IMR-90 (cell line): ENCODE data around the gene GARIN5A. TPM values are rescaled to one million over a fixed set of nuclear protein-coding genes. Genes with fewer than 3 reads are reported as not detected.
"Not testable (repeated sequence)": the region's sequence is repeated elsewhere in the genome, so short reads cannot be mapped to it uniquely, and the experiment has no call there.

Experiments used
- ATAC-seq: fragments of 200-7000 bp; cut with Tn5 transposase; 2 replicates; pipeline ENCODE4 v1.9.1; 2020; ENCODE audit warnings: low read depth, mild to moderate bottlenecking, moderate library complexity
- BruUV-seq: library from RNA; stranded (reverse); fragments of 400-500 nt; replicated peaks from 2 replicates; lab custom pipeline; 2021; lab: Mats Ljungman, UMichigan
- CTCF ChIA-PET: fragments of 300-600 bp; formaldehyde crosslinking; extraction: SDS; loops from one replicate; lab custom pipeline; 2021; ENCODE audit warnings: antibody characterized with exemption; lab: Yijun Ruan, JAX
- POLR2A ChIA-PET: fragments of 300-600 bp; sonication (Branson Sonifier 250); formaldehyde crosslinking; loops from one replicate; lab custom pipeline; 2022; ENCODE audit warnings: antibody characterized with exemption; ENCODE audit not compliant: unreplicated experiment; lab: Charles Lee
- DNase-seq: peaks from one replicate; pipeline ENCODE4 v3.0.0; 2013
- H2AFZ ChIP-seq: replicated peaks from 2 replicates; pipeline ENCODE3; 2013; ENCODE audit warnings: low read length, mild to moderate bottlenecking; ENCODE audit not compliant: poor library complexity
- H2AK5ac ChIP-seq: 2 replicates; pipeline ENCODE4 v1.6.1; 2013; ENCODE audit warnings: low read depth, low read length, inconsistent platforms
- H2AK9ac ChIP-seq: replicated peaks from 2 replicates; pipeline ENCODE3; 2013; ENCODE audit warnings: mild to moderate bottlenecking, low read depth, low read length, moderate library complexity; ENCODE audit not compliant: poor library complexity
- H2BK120ac ChIP-seq: 2 replicates; pipeline ENCODE4 v1.6.1; 2013; ENCODE audit warnings: low read depth, low read length, inconsistent platforms
- H2BK15ac ChIP-seq: 3 replicates; pipeline ENCODE4 v1.6.1; 2013; ENCODE audit warnings: low read depth, low read length, inconsistent platforms
- H2BK20ac ChIP-seq: 2 replicates; pipeline ENCODE4 v1.6.1; 2013; ENCODE audit warnings: low read depth, mild to moderate bottlenecking, inconsistent platforms, low read length, moderate library complexity
- H2BK5ac ChIP-seq: 2 replicates; pipeline ENCODE4 v1.6.1; 2013; ENCODE audit warnings: mild to moderate bottlenecking, low read depth, low read length, inconsistent platforms; ENCODE audit not compliant: poor library complexity, severe bottlenecking
- H3K14ac ChIP-seq: replicated peaks from 2 replicates; pipeline ENCODE4 v1.6.1; 2013; ENCODE audit warnings: low read depth, low read length, inconsistent platforms
- H3K18ac ChIP-seq: 2 replicates; pipeline ENCODE4 v1.6.1; 2013; ENCODE audit warnings: low read depth, low read length, control low read depth
- H3K23ac ChIP-seq: 2 replicates; pipeline ENCODE4 v1.6.1; 2013; ENCODE audit warnings: low read depth, low read length, inconsistent platforms
- H3K27ac ChIP-seq: 2 replicates; pipeline ENCODE4 v1.5.1; 2013; ENCODE audit warnings: mild to moderate bottlenecking, control low read depth, low read length; ENCODE audit not compliant: insufficient read depth
- H3K27me3 ChIP-seq: 2 replicates; pipeline ENCODE4 v1.6.1; 2013; ENCODE audit warnings: low read length; ENCODE audit not compliant: control insufficient read depth, insufficient read depth
- H3K36me3 ChIP-seq: 2 replicates; pipeline ENCODE4 v1.6.1; 2013; ENCODE audit warnings: low read length, mixed read lengths; ENCODE audit not compliant: control insufficient read depth, insufficient read depth
- H3K4ac ChIP-seq: 2 replicates; pipeline ENCODE4 v1.6.1; 2013; ENCODE audit warnings: low read depth, low read length, inconsistent platforms
- H3K4me1 ChIP-seq: 2 replicates; pipeline ENCODE4 v1.6.1; 2013; ENCODE audit warnings: low read length, mixed read lengths; ENCODE audit not compliant: control insufficient read depth, insufficient read depth
- H3K4me2 ChIP-seq: 2 replicates; pipeline ENCODE4 v1.6.1; 2013; ENCODE audit warnings: low read depth, mild to moderate bottlenecking, control low read depth, low read length, moderate library complexity
- H3K4me3 ChIP-seq: 2 replicates; pipeline ENCODE4 v1.5.1; 2013; ENCODE audit warnings: low read depth, mild to moderate bottlenecking, control low read depth, low read length, moderate library complexity; ENCODE audit not compliant: insufficient read depth
- H3K56ac ChIP-seq: 2 replicates; pipeline ENCODE4 v1.6.1; 2013; ENCODE audit warnings: low read length, inconsistent platforms; ENCODE audit not compliant: insufficient read depth; ENCODE audit errors: extremely low read depth
- H3K79me1 ChIP-seq, 2 experiments: 2 replicates each; pipeline ENCODE4 v1.6.1; 2013; ENCODE audit warnings: low read length in 2 of 2, inconsistent platforms in 1 of 2, low read depth in 1 of 2
- H3K9ac ChIP-seq: 2 replicates; pipeline ENCODE4 v1.6.1; 2013; ENCODE audit warnings: low read depth, low read length, control low read depth
- H3K9me1 ChIP-seq: 2 replicates; pipeline ENCODE4 v1.6.1; 2013; ENCODE audit warnings: low read length, inconsistent platforms; ENCODE audit not compliant: insufficient read depth
- H3K9me3 ChIP-seq: 2 replicates; pipeline ENCODE4 v1.6.1; 2013; ENCODE audit warnings: low read length; ENCODE audit not compliant: control insufficient read depth, insufficient read depth
- H4K20me1 ChIP-seq: 2 replicates; pipeline ENCODE4 v1.6.1; 2013; ENCODE audit warnings: low read length, inconsistent platforms; ENCODE audit not compliant: insufficient read depth
- H4K5ac ChIP-seq: 2 replicates; pipeline ENCODE4 v1.6.1; 2013; ENCODE audit warnings: mild to moderate bottlenecking, low read depth, low read length, control low read depth
- H4K8ac ChIP-seq, 2 experiments: 2 replicates each; pipeline ENCODE4 v1.6.1; 2013; ENCODE audit warnings: low read depth in 2 of 2, low read length in 2 of 2, control low read depth in 1 of 2, inconsistent platforms in 1 of 2
- H4K91ac ChIP-seq: 2 replicates; pipeline ENCODE4 v1.6.1; 2013; ENCODE audit warnings: low read depth, low read length, inconsistent platforms; ENCODE audit not compliant: insufficient read depth
- WGBS, 2 experiments: methylation state at CpG; one replicate each; pipeline versions ENCODE4 v1.1.5 to v1.1.7; 2013; ENCODE audit warnings: missing lambda C conversion rate in 2 of 2; ENCODE audit not compliant: insufficient read length in 1 of 2; ENCODE audit errors: extremely low coverage in 2 of 2; 5-methylcytosine and 5-hydroxymethylcytosine counted together
- dilution Hi-C: fragments of 300-500 bp; cut with HindIII; formaldehyde crosslinking; loops from one replicate; pipeline ENCODE4 v1.14.3; 2018; ENCODE audit warnings: low sequenced_read_pairs; ENCODE audit not compliant: unreplicated experiment
- in situ Hi-C: fragments of 300-500 bp; cut with MboI; formaldehyde crosslinking; loops from 3 replicates; pipeline ENCODE4 v1.14.3; 2019; ENCODE audit warnings: low sequenced_read_pairs, inconsistent platforms, mixed read lengths
- intact Hi-C: fragments of 100-400 bp; cut with micrococcal nuclease; formaldehyde crosslinking; loops from 2 replicates; pipeline ENCODE4 v1.10.0; 2022
- polyA plus RNA-seq, 3 experiments: library from polyadenylated mRNA; depleted of rRNA; stranded (reverse); fragments of >200 nt; gene quantifications; 2 replicates each; pipeline ENCODE4 v1.2.3, GENCODE V29; 2012; ENCODE audit warnings: low replicate concordance in 1 of 3
- total RNA-seq: library from RNA; depleted of rRNA; stranded (reverse); fragments of >200 nt; gene quantifications from 2 replicates; pipeline ENCODE4 v1.2.3, GENCODE V29; 2012

The GARIN5A gene
- total and polyA plus RNA-seq, 2 of the 4 experiments (the other 2 are of a cell fraction): 0.53 TPM; not detected in 1

- H3K4me3 ChIP-seq, intact Hi-C loops, H3K27ac ChIP-seq, dilution Hi-C loops, H2AK5ac ChIP-seq, in situ Hi-C loops, H4K5ac ChIP-seq, H3K18ac ChIP-seq, H2BK15ac ChIP-seq, H2BK20ac ChIP-seq, H3K4me1 ChIP-seq, H3K4me2 ChIP-seq, POLR2A ChIA-PET, H4K91ac ChIP-seq, H2BK120ac ChIP-seq, H3K4ac ChIP-seq, BruUV-seq, H3K9ac ChIP-seq, H2AK9ac ChIP-seq, H3K23ac ChIP-seq, H2AFZ ChIP-seq, H3K9me3 ChIP-seq, H4K8ac ChIP-seq, ATAC-seq, H3K56ac ChIP-seq, H3K36me3 ChIP-seq, H3K9me1 ChIP-seq, H2BK5ac ChIP-seq, H3K27me3 ChIP-seq, DNase-seq, H3K14ac ChIP-seq: not testable (repeated sequence)
- peaks cover 13 to 17% of the 10 kb centered on the region in 2 experiments for H3K79me1 ChIP-seq
- no CpG with 5 or more reads among the region's 3 CpGs for WGBS, 2 experiments
- peaks cover 10% of the 10 kb centered on the region for H4K20me1 ChIP-seq
- CTCF ChIA-PET: interaction anchor here (1.6 kb wide), 1 partner anchor 12 kb away, joined by 5 read pairs; no protein-coding TSS in a partner anchor
Measured at GRCh38 chr19:50473336-50473735, 3.3 kb downstream of the GARIN5A start.
